PC-3 (cell line): ENCODE results near the gene SERTAD1. TPM values are rescaled to one million over a fixed set of nuclear protein-coding genes. Genes with fewer than 3 reads are reported as not detected.

Source experiments
- ATAC-seq: fragments of 200-7000 bp; cut with Tn5 transposase; 2 replicates; pipeline ENCODE4 v1.9.1; 2020; ENCODE audit warnings: mild to moderate bottlenecking, moderate library complexity
- BruUV-seq: library from RNA; stranded (reverse); fragments of 400-500 nt; replicated peaks from 2 replicates; lab custom pipeline; 2021; lab: Mats Ljungman, UMichigan
- CTCF ChIA-PET: fragments of 300-600 bp; sonication (Branson Sonifier 250); formaldehyde crosslinking; loops from one replicate; lab custom pipeline; 2022; ENCODE audit warnings: antibody characterized with exemption; lab: Charles Lee
- POLR2A ChIA-PET: fragments of 300-600 bp; sonication (Branson Sonifier 250); formaldehyde crosslinking; loops from one replicate; lab custom pipeline; 2022; ENCODE audit warnings: antibody characterized with exemption; ENCODE audit not compliant: unreplicated experiment; lab: Charles Lee
- DNase-seq: peaks from one replicate; pipeline ENCODE4 v3.0.0-alpha.2; 2015
- H2AFZ ChIP-seq: fragments of 300-600 bp; sonication (generic); 2 replicates; pipeline ENCODE4 v1.6.0; 2016; ENCODE audit warnings: antibody characterized with exemption, low read length
- H3F3A ChIP-seq: fragments of 300-600 bp; sonication (generic); one replicate; pipeline ENCODE4 v1.6.0; 2017; ENCODE audit warnings: antibody characterized with exemption, low read length, control low read depth, mild to moderate bottlenecking; ENCODE audit not compliant: unreplicated experiment
- H3K27ac ChIP-seq: fragments of 300-600 bp; sonication (generic); 2 replicates; pipeline ENCODE4 v1.5.1; 2016; ENCODE audit warnings: mild to moderate bottlenecking, low read length
- H3K27me3 ChIP-seq: fragments of 300-600 bp; sonication (generic); 2 replicates; pipeline ENCODE4 v1.6.1; 2016; ENCODE audit warnings: low read length, mixed read lengths
- H3K36me3 ChIP-seq: fragments of 300-600 bp; sonication (generic); 2 replicates; pipeline ENCODE4 v1.6.1; 2016; ENCODE audit warnings: low read depth, mixed run types, low read length, mixed read lengths
- H3K4me1 ChIP-seq: fragments of 300-600 bp; sonication (generic); 2 replicates; pipeline ENCODE4 v1.5.1; 2016; ENCODE audit warnings: low read length; ENCODE audit not compliant: insufficient read depth
- H3K4me2 ChIP-seq: fragments of 300-600 bp; sonication (generic); 2 replicates; pipeline ENCODE4 v1.6.0; 2016; ENCODE audit warnings: low read length
- H3K4me3 ChIP-seq: fragments of 300-600 bp; sonication (generic); 2 replicates; pipeline ENCODE4 v1.5.1; 2016; ENCODE audit warnings: mild to moderate bottlenecking, low read length, mixed read lengths
- H3K79me2 ChIP-seq: fragments of 300-600 bp; sonication (generic); 2 replicates; pipeline ENCODE4 v1.6.1; 2017; ENCODE audit warnings: low read length, mixed read lengths
- H3K9ac ChIP-seq: fragments of 300-600 bp; sonication (generic); 2 replicates; pipeline ENCODE4 v1.6.0; 2016; ENCODE audit warnings: mild to moderate bottlenecking, low read length
- H3K9me2 ChIP-seq: fragments of 300-600 bp; sonication (generic); replicated peaks from 2 replicates; pipeline ENCODE4 v1.6.1; 2016; ENCODE audit warnings: mixed run types, low read length, mixed read lengths
- H3K9me3 ChIP-seq: fragments of 300-600 bp; sonication (generic); 2 replicates; pipeline ENCODE4 v1.6.1; 2016; ENCODE audit warnings: low read length, mixed read lengths
- H4K20me1 ChIP-seq: fragments of 300-600 bp; sonication (generic); 2 replicates; pipeline ENCODE4 v1.6.1; 2016; ENCODE audit warnings: low read length, mixed read lengths
- EZH2 ChIP-seq: fragments of 300-600 bp; sonication (generic); IDR thresholded peaks from one replicate; pipeline ENCODE4 v1.6.1; 2017; ENCODE audit warnings: antibody characterized with exemption, mild to moderate bottlenecking, low read length; ENCODE audit not compliant: unreplicated experiment
- EZH2phosphoT487 ChIP-seq: fragments of 300-600 bp; sonication (generic); IDR thresholded peaks from 2 replicates; pipeline ENCODE4 v1.6.1; 2018; ENCODE audit warnings: mild to moderate bottlenecking, antibody characterized with exemption, low read length, borderline replicate concordance
- intact Hi-C: fragments of 100-400 bp; cut with micrococcal nuclease; formaldehyde crosslinking; loops from 2 replicates; pipeline ENCODE4 v1.9.0; 2023
- total RNA-seq: library from RNA; depleted of rRNA; stranded (reverse); fragments of >200 nt; gene quantifications from 2 replicates; pipeline ENCODE4 v1.2.3, GENCODE V29; 2014
- TF ChIP-seq, protein P1 (sequence below): fragments of 300-600 bp; sonication (generic); conservative IDR thresholded peaks from 2 replicates; pipeline ENCODE4 v1.5.1; 2017; ENCODE audit warnings: antibody characterized with exemption, low read depth, mild to moderate bottlenecking, low read length

SERTAD1 gene
- total RNA-seq, 1 experiment from 2014 or later: 16.8 TPM

DNA sequence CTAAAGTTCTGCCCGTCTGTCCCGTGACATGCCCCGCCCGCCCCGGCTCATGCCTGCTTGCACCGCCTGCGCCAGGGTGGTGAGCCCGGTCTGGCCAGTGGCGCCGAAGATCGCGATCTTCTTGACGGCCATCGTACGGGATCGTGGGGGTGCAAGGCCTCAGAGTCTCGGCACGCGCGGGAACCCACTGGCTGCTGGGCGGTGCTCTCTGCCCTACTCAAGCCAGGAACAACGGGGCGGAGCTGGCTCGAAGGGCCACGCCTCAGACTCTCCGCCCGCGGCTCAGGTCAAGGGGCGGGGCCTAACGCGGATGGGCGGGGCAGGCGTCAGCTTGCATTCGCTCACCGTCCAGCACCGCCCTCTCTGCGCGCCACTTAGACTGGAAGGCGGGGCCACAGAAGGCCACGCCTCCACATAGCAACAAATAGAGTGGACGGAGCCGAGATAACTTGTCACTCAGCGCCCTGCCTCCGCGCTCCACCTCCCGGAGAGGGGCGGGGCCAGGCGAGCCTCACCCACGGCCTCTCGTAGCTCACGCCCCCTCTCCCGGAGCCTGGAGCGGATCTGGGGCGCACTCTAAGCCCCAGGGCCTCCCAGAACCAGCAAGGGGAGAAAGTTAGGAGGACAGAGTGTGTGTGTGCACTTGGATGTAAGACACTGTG, 39.9 kb upstream of the SERTAD1 start, which contains the start of gene BLVRB:
TSS of gene BLVRB (minus strand) at position 189 of the 662 bp plus-strand sequence. CDS start at position 132, 57 bp downstream.
- peak within 1 kb of the TSS; percentile 70 for H3K27ac ChIP-seq
- ChIA-PET CTCF (interaction anchor here (0.6 to 2.6 kb wide), 3 partner anchors 56 to 137 kb away, joined by 8 to 18 read pairs (median 11); no protein-coding TSS in a partner anchor), POLR2A (interaction anchor here (0.5 to 1.0 kb wide), 7 partner anchors 26 to 672 kb away, joined by 3 to 9 read pairs (median 4); partner anchors contain the start of gene ITPKC)
- no TSS peak for BruUV-seq
- no peaks in the 10 kb centered on the region for H4K20me1 ChIP-seq
- intact Hi-C loops: loop anchor here (2.0 kb wide), 1 partner anchor 133 kb away; no protein-coding TSS in a partner anchor
- peaks cover 20% of the 10 kb centered on the region for H3K79me2 ChIP-seq
- peak within 1 kb of the TSS; percentile 91 for H3K4me2 ChIP-seq
- no peaks in the 10 kb centered on the region for H3K9me2 ChIP-seq
- DNase-seq (peak; percentile 99), ATAC-seq (peak; percentile 85)
- H3K9me3 ChIP-seq: no peaks in the 10 kb centered on the region
- no peaks in the 10 kb centered on the region for H3F3A ChIP-seq
- H3K4me3 ChIP-seq: peak within 1 kb of the TSS; percentile 89
- H2AFZ ChIP-seq: peak within 1 kb of the TSS; percentile 86
- no peaks in the 10 kb centered on the region for H3K36me3 ChIP-seq
- H3K27me3 ChIP-seq: no peaks in the 10 kb centered on the region
- TF ChIP-seq EZH2: no peak
- no peak for TF ChIP-seq EZH2phosphoT487
- peaks cover 20% of the 10 kb centered on the region for H3K4me1 ChIP-seq
- H3K9ac ChIP-seq: peak within 1 kb of the TSS; percentile 76

DNA sequence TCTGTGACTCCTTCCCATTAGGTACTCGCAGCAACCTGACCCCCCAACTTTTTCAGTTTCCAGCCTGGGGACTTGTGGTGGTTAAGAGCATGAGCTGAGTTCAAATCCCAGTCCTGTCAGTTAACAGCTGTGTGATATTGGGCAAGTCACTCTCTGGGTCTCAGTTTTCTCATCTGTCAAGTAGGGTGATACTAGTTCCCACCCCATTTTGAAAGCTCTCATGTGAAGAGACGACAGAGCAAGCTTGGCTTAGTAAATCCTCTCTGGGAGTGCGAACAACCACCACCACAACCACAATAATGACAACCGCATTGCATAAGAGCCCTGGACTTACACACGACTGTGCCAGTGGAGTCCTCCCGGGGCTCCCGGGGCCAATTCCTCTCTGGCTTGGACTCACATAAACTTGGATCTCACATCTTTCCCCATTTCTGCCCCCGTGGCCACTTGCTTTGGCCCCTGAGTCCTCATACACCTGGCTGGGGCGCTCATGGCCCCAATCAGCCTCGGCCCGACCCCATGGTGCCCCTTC, 39.3 kb upstream of the SERTAD1 start:
- no peaks in the 10 kb centered on the region for H3K27me3 ChIP-seq
- H3K4me1 ChIP-seq: peaks cover 20% of the 10 kb centered on the region
- POLR2A ChIA-PET: interaction anchor here (0.5 to 1.0 kb wide), 4 partner anchors 25 to 672 kb away, joined by 3 to 9 read pairs (median 4); no protein-coding TSS in a partner anchor
- peaks cover 20% of the 10 kb centered on the region for H3K79me2 ChIP-seq
- no peaks in the 10 kb centered on the region for H3K36me3 ChIP-seq
- TF ChIP-seq, protein P1, sequence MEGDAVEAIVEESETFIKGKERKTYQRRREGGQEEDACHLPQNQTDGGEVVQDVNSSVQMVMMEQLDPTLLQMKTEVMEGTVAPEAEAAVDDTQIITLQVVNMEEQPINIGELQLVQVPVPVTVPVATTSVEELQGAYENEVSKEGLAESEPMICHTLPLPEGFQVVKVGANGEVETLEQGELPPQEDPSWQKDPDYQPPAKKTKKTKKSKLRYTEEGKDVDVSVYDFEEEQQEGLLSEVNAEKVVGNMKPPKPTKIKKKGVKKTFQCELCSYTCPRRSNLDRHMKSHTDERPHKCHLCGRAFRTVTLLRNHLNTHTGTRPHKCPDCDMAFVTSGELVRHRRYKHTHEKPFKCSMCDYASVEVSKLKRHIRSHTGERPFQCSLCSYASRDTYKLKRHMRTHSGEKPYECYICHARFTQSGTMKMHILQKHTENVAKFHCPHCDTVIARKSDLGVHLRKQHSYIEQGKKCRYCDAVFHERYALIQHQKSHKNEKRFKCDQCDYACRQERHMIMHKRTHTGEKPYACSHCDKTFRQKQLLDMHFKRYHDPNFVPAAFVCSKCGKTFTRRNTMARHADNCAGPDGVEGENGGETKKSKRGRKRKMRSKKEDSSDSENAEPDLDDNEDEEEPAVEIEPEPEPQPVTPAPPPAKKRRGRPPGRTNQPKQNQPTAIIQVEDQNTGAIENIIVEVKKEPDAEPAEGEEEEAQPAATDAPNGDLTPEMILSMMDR: no peak
- no peak for TF ChIP-seq EZH2
- TF ChIP-seq EZH2phosphoT487: no peak
- H3K4me3 ChIP-seq: peak overlapping the region; percentile 89
- TSS peak; percentile 90 for BruUV-seq
- ATAC-seq (peak; percentile 1), DNase-seq (peak; percentile 39)
- H4K20me1 ChIP-seq: no peaks in the 10 kb centered on the region
- intact Hi-C loops: loop anchor here (2.0 kb wide), 1 partner anchor 134 kb away; no protein-coding TSS in a partner anchor
- peak overlapping the region; percentile 76 for H3K9ac ChIP-seq
- H3K9me2 ChIP-seq: no peaks in the 10 kb centered on the region
- no peaks in the 10 kb centered on the region for H3F3A ChIP-seq
- peak overlapping the region; percentile 91 for H3K4me2 ChIP-seq
- peak overlapping the region; percentile 70 for H3K27ac ChIP-seq
- no peaks in the 10 kb centered on the region for H3K9me3 ChIP-seq
- peak overlapping the region; percentile 86 for H2AFZ ChIP-seq
- CTCF ChIA-PET: interaction anchor here (1.4 to 2.6 kb wide), 2 partner anchors 56 to 138 kb away, joined by 8 to 18 read pairs; no protein-coding TSS in a partner anchor
